H9 (cell line): ENCODE measurements around the gene MGAT5. TPM values are rescaled to one million over a fixed set of nuclear protein-coding genes. Genes with fewer than 3 reads are reported as not detected.

Experiments used
- DNase-seq: peaks from one replicate; pipeline ENCODE4 v3.0.0-alpha.2; 2017
- H2AFZ ChIP-seq: one replicate; pipeline ENCODE4 v1.6.1; 2013; ENCODE audit warnings: mild to moderate bottlenecking, low read length, control low read depth, moderate library complexity
- H2AK5ac ChIP-seq: 2 replicates; pipeline ENCODE4 v1.6.1; 2013; ENCODE audit warnings: low read length, control low read depth, mixed read lengths; ENCODE audit not compliant: insufficient read length
- H2BK120ac ChIP-seq: one replicate; pipeline ENCODE4 v1.6.1; 2013; ENCODE audit warnings: low read depth, mild to moderate bottlenecking, low read length, control low read depth, inconsistent platforms; ENCODE audit not compliant: poor library complexity, severe bottlenecking
- H2BK12ac ChIP-seq: 2 replicates; pipeline ENCODE4 v1.6.1; 2013; ENCODE audit warnings: low read length, control low read depth, mixed read lengths, low read depth; ENCODE audit not compliant: insufficient read length
- H2BK15ac ChIP-seq: 2 replicates; pipeline ENCODE4 v1.6.1; 2013; ENCODE audit warnings: low read depth, low read length, control low read depth
- H2BK20ac ChIP-seq: one replicate; pipeline ENCODE4 v1.6.1; 2013; ENCODE audit warnings: low read depth, mild to moderate bottlenecking, low read length, control low read depth, inconsistent platforms; ENCODE audit not compliant: poor library complexity, severe bottlenecking
- H2BK5ac ChIP-seq: 2 replicates; pipeline ENCODE4 v1.6.1; 2013; ENCODE audit warnings: low read length, control low read depth, mixed read lengths; ENCODE audit not compliant: insufficient read length
- H3K14ac ChIP-seq: 2 replicates; pipeline ENCODE4 v1.6.1; 2013; ENCODE audit warnings: low read length, control low read depth; ENCODE audit not compliant: insufficient read depth
- H3K18ac ChIP-seq: 2 replicates; pipeline ENCODE4 v1.6.1; 2013; ENCODE audit warnings: low read depth, mild to moderate bottlenecking, mixed read lengths, low read length, control low read depth; ENCODE audit not compliant: insufficient read length
- H3K23ac ChIP-seq: 2 replicates; pipeline ENCODE4 v1.6.1; 2013; ENCODE audit warnings: low read length, control low read depth, mixed read lengths, low read depth; ENCODE audit not compliant: insufficient read length
- H3K23me2 ChIP-seq: 2 replicates; pipeline ENCODE4 v1.6.1; 2013; ENCODE audit warnings: low read depth, mild to moderate bottlenecking, mixed read lengths, low read length, control low read depth; ENCODE audit not compliant: insufficient read length, poor library complexity, severe bottlenecking
- H3K27ac ChIP-seq: 2 replicates; pipeline ENCODE4 v1.5.1; 2013; ENCODE audit warnings: low read length, control low read depth, mixed read lengths, low read depth; ENCODE audit not compliant: insufficient read length
- H3K27me3 ChIP-seq: 2 replicates; pipeline ENCODE4 v1.6.1; 2013; ENCODE audit warnings: low read length, control low read depth, inconsistent platforms; ENCODE audit not compliant: insufficient read depth
- H3K4ac ChIP-seq: 2 replicates; pipeline ENCODE4 v1.6.1; 2013; ENCODE audit warnings: low read depth, mild to moderate bottlenecking, control low read depth, inconsistent platforms, low read length, moderate library complexity
- H3K4me1 ChIP-seq: 2 replicates; pipeline ENCODE4 v1.6.1; 2013; ENCODE audit warnings: low read length, control low read depth, inconsistent platforms; ENCODE audit not compliant: insufficient read depth
- H3K4me2 ChIP-seq: 2 replicates; pipeline ENCODE4 v1.6.1; 2013; ENCODE audit warnings: low read length, control low read depth, mixed read lengths; ENCODE audit not compliant: insufficient read length, insufficient read depth
- H3K56ac ChIP-seq: 2 replicates; pipeline ENCODE4 v1.6.1; 2013; ENCODE audit warnings: low read depth, mild to moderate bottlenecking, mixed read lengths, low read length, control low read depth; ENCODE audit not compliant: insufficient read length
- H3K79me1 ChIP-seq: 2 replicates; pipeline ENCODE4 v1.6.1; 2013; ENCODE audit warnings: low read depth, mild to moderate bottlenecking, moderate library complexity, low read length, control low read depth, inconsistent platforms; ENCODE audit not compliant: insufficient read depth, poor library complexity, severe bottlenecking
- H3K79me2 ChIP-seq: 2 replicates; pipeline ENCODE4 v1.6.1; 2013; ENCODE audit warnings: low read length, control low read depth, inconsistent platforms; ENCODE audit not compliant: insufficient read depth
- H3K9ac ChIP-seq: 2 replicates; pipeline ENCODE4 v1.6.1; 2013; ENCODE audit warnings: low read length, control low read depth, mixed read lengths; ENCODE audit not compliant: insufficient read length; ENCODE audit errors: extremely low read depth
- H3K9me3 ChIP-seq: one replicate; pipeline ENCODE4 v1.6.1; 2013; ENCODE audit warnings: low read depth, low read length, inconsistent platforms; ENCODE audit not compliant: control insufficient read depth
- H3T11ph ChIP-seq: one replicate; pipeline ENCODE4 v1.6.1; 2013; ENCODE audit warnings: mild to moderate bottlenecking, low read length, control low read depth, inconsistent platforms
- H4K20me1 ChIP-seq: one replicate; pipeline ENCODE4 v1.6.1; 2013; ENCODE audit not compliant: control insufficient read depth, insufficient read length, insufficient read depth
- H4K5ac ChIP-seq: 2 replicates; pipeline ENCODE4 v1.6.1; 2013; ENCODE audit warnings: low read depth, mild to moderate bottlenecking, mixed read lengths, low read length, control low read depth; ENCODE audit not compliant: insufficient read length
- H4K8ac ChIP-seq: replicated peaks from 2 replicates; pipeline ENCODE4 v1.6.1; 2013; ENCODE audit warnings: low read length, control low read depth, mixed read lengths, low read depth; ENCODE audit not compliant: insufficient read length
- H4K91ac ChIP-seq: 2 replicates; pipeline ENCODE4 v1.6.1; 2013; ENCODE audit warnings: low read depth, mild to moderate bottlenecking, moderate library complexity, mixed read lengths, low read length, control low read depth; ENCODE audit not compliant: insufficient read length
- H3K27ac Mint-ChIP-seq, 3 experiments: 2 replicates in 2 of 3; 3 replicates in 1 of 3; pipeline ENCODE4 v1.8.0; 2020 to 2021; ENCODE audit warnings: mixed read lengths in 3 of 3, mild to moderate bottlenecking in 1 of 3, moderate library complexity in 1 of 3
- H3K27me3 Mint-ChIP-seq: 2 replicates; pipeline ENCODE4 v1.8.0; 2021; ENCODE audit warnings: low read depth, mild to moderate bottlenecking, moderate library complexity, mixed read lengths
- H3K36me3 Mint-ChIP-seq, 3 experiments: 2 replicates in 2 of 3; 3 replicates in 1 of 3; pipeline ENCODE4 v1.8.0; 2020 to 2021; ENCODE audit warnings: low read depth in 3 of 3, mixed read lengths in 3 of 3; ENCODE audit not compliant: insufficient read depth in 1 of 3
- H3K4me1 Mint-ChIP-seq, 2 experiments: 2 replicates each; pipeline ENCODE4 v1.8.0; 2020; ENCODE audit warnings: mixed read lengths in 2 of 2
- H3K4me3 Mint-ChIP-seq, 2 experiments: 2 replicates in 1 of 2; 3 replicates in 1 of 2; pipeline ENCODE4 v1.8.0; 2020 to 2021; ENCODE audit warnings: mild to moderate bottlenecking in 2 of 2, mixed read lengths in 2 of 2, moderate library complexity in 1 of 2
- H3K9me3 Mint-ChIP-seq, 2 experiments: 2 replicates in 1 of 2; 3 replicates in 1 of 2; pipeline ENCODE4 v1.8.0; 2020; ENCODE audit warnings: mild to moderate bottlenecking in 2 of 2, mixed read lengths in 2 of 2, moderate library complexity in 1 of 2
- CTCF ChIP-seq: fragments of 200-600 bp; sonication (generic); conservative IDR thresholded peaks from 3 replicates; pipeline ENCODE4 v1.8.0; 2021; ENCODE audit warnings: antibody characterized with exemption, mild to moderate bottlenecking
- WGBS: extraction: QIAGEN DNeasy Blood & Tissue Kit; methylation state at CpG from one replicate; pipeline ENCODE4 v1.1.7; 2013; ENCODE audit warnings: missing lambda C conversion rate, low lambda C conversion rate, mixed read lengths; ENCODE audit not compliant: insufficient read length; ENCODE audit errors: extremely low coverage; 5-methylcytosine and 5-hydroxymethylcytosine counted together
- total RNA-seq: library from RNA; stranded (reverse); gene quantifications from 2 replicates; pipeline ENCODE4 v1.2.1, GENCODE V29; 2021

MGAT5 gene
- total RNA-seq, 1 experiment from 2014 or later, result 25.7 TPM

GRCh38 chr2:134205087-134205486 lies 48.8 kb upstream of the MGAT5 start:
- no peaks in the 10 kb centered on the region; the same call in 1 of the 2 replicates for H3K79me2 ChIP-seq
- H3K4me1 ChIP-seq, result peaks cover 14% of the 10 kb centered on the region
- Mint-ChIP-seq H3K4me3 (no peak overlapping the region), H3K4me1 (peaks cover 27 to 35% of the 10 kb centered on the region in 2 experiments), H3K27ac (no peak overlapping the region), H3K27me3 (no peaks in the 10 kb centered on the region), H3K36me3 (peaks cover 0 to 2% (median 0%) of the 10 kb centered on the region in 3 experiments; a peak in 1 of 7 replicates), H3K9me3 (peaks cover 0 to 2% of the 10 kb centered on the region in 2 experiments; a peak in 3 of 5 replicates)
- H4K8ac ChIP-seq, result no peak overlapping the region
- TF ChIP-seq CTCF, result no peak
- H2BK15ac ChIP-seq, result no peak overlapping the region
- no peak overlapping the region for H2AK5ac ChIP-seq
- H3K9ac ChIP-seq, result no peak overlapping the region
- H3K23me2 ChIP-seq, result no peaks in the 10 kb centered on the region
- no peak overlapping the region for H2BK20ac ChIP-seq
- H4K91ac ChIP-seq, result no peak overlapping the region
- H3K4me2 ChIP-seq, result no peak overlapping the region
- WGBS, result no CpG with 5 or more reads among the region's 3 CpGs
- no peak overlapping the region for H2AFZ ChIP-seq
- H4K5ac ChIP-seq, result no peak overlapping the region
- H3K4ac ChIP-seq, result no peak overlapping the region
- no peak overlapping the region for H3K14ac ChIP-seq
- H3K27me3 ChIP-seq, result no peaks in the 10 kb centered on the region
- no peak overlapping the region for H3K18ac ChIP-seq
- no peaks in the 10 kb centered on the region for H3K9me3 ChIP-seq
- DNase-seq, result no peak
- no peak overlapping the region for H3T11ph ChIP-seq
- no peak overlapping the region for H3K56ac ChIP-seq
- H2BK12ac ChIP-seq, result no peak overlapping the region
- no peaks in the 10 kb centered on the region for H4K20me1 ChIP-seq
- peaks cover 5% of the 10 kb centered on the region for H3K79me1 ChIP-seq
- no peak overlapping the region for H3K23ac ChIP-seq
- H2BK5ac ChIP-seq, result no peak overlapping the region
- H3K27ac ChIP-seq, result no peak overlapping the region
- no peak overlapping the region for H2BK120ac ChIP-seq
